ENCODE results near the gene SH3BP4. TPM values are rescaled to one million over a fixed set of nuclear protein-coding genes. Genes with fewer than 3 reads are reported as not detected.

Gene SH3BP4
- total and polyA plus RNA-seq, 2 of the 13 experiments (the other 11 are each of a cell fraction or from before 2014, with no cell fraction given) = 34.6 to 99.1 TPM

DNA sequence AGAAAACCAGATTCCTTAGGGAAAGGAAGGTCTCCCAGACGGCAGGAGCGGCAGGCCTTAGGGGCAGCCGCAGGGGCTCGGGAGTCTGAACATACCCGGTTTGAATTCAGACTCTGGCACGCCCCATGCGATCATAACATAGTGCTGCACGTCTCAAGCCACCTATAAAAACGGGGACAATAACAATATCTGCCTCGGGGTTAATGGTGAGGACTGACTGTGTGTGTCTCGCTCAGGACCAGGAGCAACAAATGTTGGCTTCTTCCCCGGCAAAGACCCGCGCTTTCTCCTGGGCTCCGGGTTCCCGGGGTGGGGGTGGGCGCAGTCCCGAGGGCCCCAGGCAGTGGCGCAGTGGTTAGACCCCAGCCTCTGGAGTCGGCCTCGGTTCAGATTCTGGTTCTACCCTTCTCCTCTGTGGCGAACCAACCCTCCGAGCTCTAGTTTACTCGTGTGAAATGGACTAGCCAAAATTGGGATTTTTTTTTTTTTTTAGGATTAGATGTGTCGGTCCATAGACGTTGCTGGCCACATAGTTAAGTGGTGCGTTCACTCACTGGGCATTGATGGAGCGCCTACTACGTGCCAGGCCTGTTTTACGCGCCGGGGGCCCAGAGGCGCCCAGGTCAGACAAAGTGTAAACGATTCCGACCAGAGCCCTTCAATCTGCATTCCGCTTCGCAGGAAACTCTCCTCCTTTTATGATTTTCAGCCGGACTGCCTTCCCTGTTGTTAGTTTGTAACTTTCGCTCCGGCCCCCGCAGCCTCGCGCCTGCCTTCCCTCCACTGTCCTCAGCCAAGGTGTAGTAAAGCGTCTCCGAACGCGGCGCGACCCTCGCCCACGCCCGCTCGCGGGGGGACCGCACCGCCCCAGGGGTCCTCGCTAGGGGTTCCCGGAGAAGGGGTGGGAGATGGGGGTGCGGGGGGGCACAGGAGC is 820 bp upstream of the SH3BP4 start:
- ATAC-seq = peak; percentile 27; the same call in 2 of the 3 replicates
- no peak for DNase-seq (ENCODE audit: low spot score)
- POLR2A ChIA-PET = interaction anchor here (1.0 to 3.4 kb wide), 5 partner anchors 24 to 256 kb away, joined by 3 to 14 read pairs (median 5); no protein-coding TSS in a partner anchor
- intact Hi-C loops (cut with micrococcal nuclease; ENCODE audit: unreplicated experiment) (loop anchor here (5.0 kb wide), 3 partner anchors 106 to 274 kb away; no protein-coding TSS in a partner anchor), in situ Hi-C loops (cut with HindIII; ENCODE audit: extremely low pct_ligation_motif_present, low pct_unique_long_range_greater_than_20kb) (no loop called here)
- Histone ChIP-seq H3K36me3 (replicated peaks in 1 of 2; ENCODE audit: control insufficient read depth in 1 of 2, insufficient read depth in 2 of 2, low read length in 2 of 2) (peaks cover 3 to 12% of the 10 kb centered on the region in 2 experiments; a peak in 3 of 5 replicates), H4K20me1 (ENCODE audit: insufficient read depth, low read length) (peaks cover 19% of the 10 kb centered on the region), H3K4me1 (ENCODE audit: insufficient read depth, low read length) (peaks cover 50% of the 10 kb centered on the region), H3K27ac (ENCODE audit: extremely low read length, insufficient read depth, low read length) (no peak overlapping the region), H3K9me3 (ENCODE audit: low read length) (no peaks in the 10 kb centered on the region), H3K27me3 (ENCODE audit: control insufficient read depth in 1 of 2, insufficient read depth in 2 of 2, low read length in 2 of 2) (no peaks in the 10 kb centered on the region; a peak in 2 of 5 replicates), H3K9ac (ENCODE audit: insufficient read depth, low read depth, low read length) (peak overlapping the region; percentile 36; the same call in 1 of the 2 replicates), H3K4me3 (replicated peaks in 1 of 3; ENCODE audit: insufficient read depth in 1 of 3, low read depth in 2 of 3, low read length in 3 of 3) (peak overlapping the region; percentile 60 to 71 (median 67); a peak in 4 of 6 replicates), H3K4me2 (ENCODE audit: low read depth, low read length) (peak overlapping the region; percentile 73), H3K79me2 (ENCODE audit: insufficient read depth, low read length) (peaks cover 38% of the 10 kb centered on the region), H2AFZ (ENCODE audit: low read length) (no peak overlapping the region)
- WGBS (ENCODE audit: low lambda C conversion rate) = 55% methylated on average over 58 of the region's 59 CpGs
- FAIRE-seq = no peak
- CTCF ChIA-PET (ENCODE audit: low intra/inter-chr PET ratio, low total read pairs) = no interaction called here
- BruUV-seq (replicated peaks) = TSS peak; percentile 68
- TF ChIP-seq ZNF75D (CRISPR knock-in tag; IDR thresholded peaks at IDR 0.05; ENCODE audit: borderline replicate concordance) (peak; percentile 80; the same call in 1 of the 2 replicates), ZNF296 (CRISPR knock-in tag; conservative IDR thresholded peaks at IDR 0.05) (no peak), RFX3 (CRISPR knock-in tag; IDR thresholded peaks at IDR 0.05) (no peak), ZNF775 (CRISPR knock-in tag; IDR thresholded peaks at IDR 0.05; ENCODE audit: borderline replicate concordance) (no peak), SP2 (CRISPR knock-in tag; IDR thresholded peaks at IDR 0.05) (no peak), NONO (IDR thresholded peaks at IDR 0.05) (no peak), NONO (CRISPR knock-in tag; conservative IDR thresholded peaks at IDR 0.05) (0 out of 2 replicates have a peak, but pooled peaks have one; percentile 24), ZNF891 (CRISPR knock-in tag; IDR thresholded peaks at IDR 0.05) (0 out of 2 replicates have a peak, but pooled peaks have one; percentile 52), GABPB1 (CRISPR knock-in tag; IDR thresholded peaks at IDR 0.05) (peak; percentile 13; the same call in 1 of the 2 replicates), ETV5 (CRISPR knock-in tag; IDR thresholded peaks at IDR 0.05; ENCODE audit: borderline replicate concordance) (peak; percentile 19; the same call in 1 of the 2 replicates)
- TF ChIP-seq, protein P1, sequence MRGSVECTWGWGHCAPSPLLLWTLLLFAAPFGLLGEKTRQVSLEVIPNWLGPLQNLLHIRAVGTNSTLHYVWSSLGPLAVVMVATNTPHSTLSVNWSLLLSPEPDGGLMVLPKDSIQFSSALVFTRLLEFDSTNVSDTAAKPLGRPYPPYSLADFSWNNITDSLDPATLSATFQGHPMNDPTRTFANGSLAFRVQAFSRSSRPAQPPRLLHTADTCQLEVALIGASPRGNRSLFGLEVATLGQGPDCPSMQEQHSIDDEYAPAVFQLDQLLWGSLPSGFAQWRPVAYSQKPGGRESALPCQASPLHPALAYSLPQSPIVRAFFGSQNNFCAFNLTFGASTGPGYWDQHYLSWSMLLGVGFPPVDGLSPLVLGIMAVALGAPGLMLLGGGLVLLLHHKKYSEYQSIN (CRISPR knock-in tag; IDR thresholded peaks at IDR 0.05; ENCODE audit: borderline replicate concordance) = no peak
- TF ChIP-seq, protein P2, sequence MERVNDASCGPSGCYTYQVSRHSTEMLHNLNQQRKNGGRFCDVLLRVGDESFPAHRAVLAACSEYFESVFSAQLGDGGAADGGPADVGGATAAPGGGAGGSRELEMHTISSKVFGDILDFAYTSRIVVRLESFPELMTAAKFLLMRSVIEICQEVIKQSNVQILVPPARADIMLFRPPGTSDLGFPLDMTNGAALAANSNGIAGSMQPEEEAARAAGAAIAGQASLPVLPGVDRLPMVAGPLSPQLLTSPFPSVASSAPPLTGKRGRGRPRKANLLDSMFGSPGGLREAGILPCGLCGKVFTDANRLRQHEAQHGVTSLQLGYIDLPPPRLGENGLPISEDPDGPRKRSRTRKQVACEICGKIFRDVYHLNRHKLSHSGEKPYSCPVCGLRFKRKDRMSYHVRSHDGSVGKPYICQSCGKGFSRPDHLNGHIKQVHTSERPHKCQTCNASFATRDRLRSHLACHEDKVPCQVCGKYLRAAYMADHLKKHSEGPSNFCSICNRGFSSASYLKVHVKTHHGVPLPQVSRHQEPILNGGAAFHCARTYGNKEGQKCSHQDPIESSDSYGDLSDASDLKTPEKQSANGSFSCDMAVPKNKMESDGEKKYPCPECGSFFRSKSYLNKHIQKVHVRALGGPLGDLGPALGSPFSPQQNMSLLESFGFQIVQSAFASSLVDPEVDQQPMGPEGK (CRISPR knock-in tag; IDR thresholded peaks at IDR 0.05) = peak; percentile 44; the same call in 1 of the 2 replicates
- TF ChIP-seq, protein P3, sequence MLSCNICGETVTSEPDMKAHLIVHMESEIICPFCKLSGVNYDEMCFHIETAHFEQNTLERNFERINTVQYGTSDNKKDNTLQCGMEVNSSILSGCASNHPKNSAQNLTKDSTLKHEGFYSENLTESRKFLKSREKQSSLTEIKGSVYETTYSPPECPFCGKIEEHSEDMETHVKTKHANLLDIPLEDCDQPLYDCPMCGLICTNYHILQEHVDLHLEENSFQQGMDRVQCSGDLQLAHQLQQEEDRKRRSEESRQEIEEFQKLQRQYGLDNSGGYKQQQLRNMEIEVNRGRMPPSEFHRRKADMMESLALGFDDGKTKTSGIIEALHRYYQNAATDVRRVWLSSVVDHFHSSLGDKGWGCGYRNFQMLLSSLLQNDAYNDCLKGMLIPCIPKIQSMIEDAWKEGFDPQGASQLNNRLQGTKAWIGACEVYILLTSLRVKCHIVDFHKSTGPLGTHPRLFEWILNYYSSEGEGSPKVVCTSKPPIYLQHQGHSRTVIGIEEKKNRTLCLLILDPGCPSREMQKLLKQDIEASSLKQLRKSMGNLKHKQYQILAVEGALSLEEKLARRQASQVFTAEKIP (CRISPR knock-in tag; IDR thresholded peaks at IDR 0.05; ENCODE audit: borderline replicate concordance) = no peak

Data from HepG2 (cell line).